ENCODE data around the gene ADGRB3. TPM values are rescaled to one million over a fixed set of nuclear protein-coding genes. Genes with fewer than 3 reads are reported as not detected.

Gene ADGRB3
- total and polyA plus RNA-seq, 2 donors (not counting 3 experiments of a cell fraction or from before 2014, with no cell fraction given): not detected

DNA sequence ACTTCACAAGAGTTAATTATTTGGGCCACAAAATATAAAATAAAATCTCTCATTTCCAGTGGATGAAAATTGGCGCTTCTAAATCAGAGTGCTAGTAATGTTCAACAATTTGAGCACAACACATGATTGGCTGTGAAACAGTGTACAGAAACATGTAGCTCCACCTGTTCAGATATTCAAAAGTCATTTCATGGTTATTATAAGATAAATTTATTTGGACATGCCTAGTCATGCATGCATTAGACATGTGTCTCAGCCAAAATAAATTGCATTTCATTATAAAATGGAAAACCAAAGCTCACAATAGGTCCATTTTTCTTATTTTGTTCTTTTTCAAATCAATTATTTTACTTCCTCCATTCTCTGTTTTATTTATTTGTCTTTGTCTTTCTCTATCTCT is 786.9 kb downstream of the ADGRB3 start:
- dilution Hi-C loops (cut with MboI; ENCODE audit: extremely low pct_ligation_motif_present, low sequenced_read_pairs): no loop called here
- no peak overlapping the region for H2AFZ ChIP-seq (ENCODE audit: low read depth, low read length)
- CTCF ChIA-PET: no interaction called here

More for the DNA sequence above, 786.9 kb downstream of the ADGRB3 start:
- H4K20me1 ChIP-seq (replicated peaks; ENCODE audit: control insufficient read depth, extremely low read depth, insufficient read depth, low read length): no peaks in the 10 kb centered on the region
- no peaks in the 10 kb centered on the region for H3K9me3 ChIP-seq (replicated peaks; ENCODE audit: control insufficient read depth, insufficient read depth, low read length)
- H3K36me3 ChIP-seq (ENCODE audit: control insufficient read depth in 2 of 2, extremely low read depth in 1 of 2, insufficient read depth in 2 of 2, low read length in 2 of 2): no peaks in the 10 kb centered on the region
- H3K4me2 ChIP-seq (ENCODE audit: insufficient read depth, low read length): no peak overlapping the region
- intact Hi-C loops (cut with micrococcal nuclease): no loop called here
- no peaks in the 10 kb centered on the region for H3K4me1 ChIP-seq (ENCODE audit: control insufficient read depth, extremely low read depth, insufficient read depth, low read length)
- BruUV-seq (replicated peaks): no TSS peak
- FAIRE-seq (no peak), DNase-seq (ENCODE audit: low read depth, low spot score) (no peak)
- no peaks in the 10 kb centered on the region for H3K79me2 ChIP-seq (ENCODE audit: control insufficient read depth, insufficient read depth, low read length)
- POLR2A ChIA-PET: no interaction called here
- H3K9ac ChIP-seq (replicated peaks; ENCODE audit: extremely low read depth, insufficient read depth, low read length): no peak overlapping the region
- no peaks in the 10 kb centered on the region for H3K9me1 ChIP-seq (replicated peaks; ENCODE audit: control insufficient read depth, extremely low read depth, insufficient read depth, low read length)
- no peaks in the 10 kb centered on the region for H3K27me3 ChIP-seq (ENCODE audit: control insufficient read depth in 2 of 2, insufficient read depth in 2 of 2, low read length in 2 of 2)
- TF ChIP-seq EZH2 (IDR thresholded peaks at IDR 0.05; ENCODE audit: borderline replicate concordance, low read depth, low read length, severe bottlenecking) (no peak), GATA2 (IDR thresholded peaks at IDR 0.05; ENCODE audit: insufficient read depth, insufficient read length, low read depth, low read length) (no peak), POLR2A (IDR thresholded peaks at IDR 0.05; ENCODE audit: low read depth, low read length) (no peak), JUN (IDR thresholded peaks at IDR 0.05; ENCODE audit: borderline replicate concordance, insufficient read depth, insufficient read length, low read depth) (no peak), POLR2AphosphoS5 (IDR thresholded peaks at IDR 0.05; ENCODE audit: insufficient read depth, low read depth, low read length) (no peak), MYC (IDR thresholded peaks at IDR 0.05; ENCODE audit: low read depth, low read length) (no peak), FOS (IDR thresholded peaks at IDR 0.05; ENCODE audit: borderline replicate concordance, insufficient read depth, low read length) (no peak)
- TF ChIP-seq, protein P1, sequence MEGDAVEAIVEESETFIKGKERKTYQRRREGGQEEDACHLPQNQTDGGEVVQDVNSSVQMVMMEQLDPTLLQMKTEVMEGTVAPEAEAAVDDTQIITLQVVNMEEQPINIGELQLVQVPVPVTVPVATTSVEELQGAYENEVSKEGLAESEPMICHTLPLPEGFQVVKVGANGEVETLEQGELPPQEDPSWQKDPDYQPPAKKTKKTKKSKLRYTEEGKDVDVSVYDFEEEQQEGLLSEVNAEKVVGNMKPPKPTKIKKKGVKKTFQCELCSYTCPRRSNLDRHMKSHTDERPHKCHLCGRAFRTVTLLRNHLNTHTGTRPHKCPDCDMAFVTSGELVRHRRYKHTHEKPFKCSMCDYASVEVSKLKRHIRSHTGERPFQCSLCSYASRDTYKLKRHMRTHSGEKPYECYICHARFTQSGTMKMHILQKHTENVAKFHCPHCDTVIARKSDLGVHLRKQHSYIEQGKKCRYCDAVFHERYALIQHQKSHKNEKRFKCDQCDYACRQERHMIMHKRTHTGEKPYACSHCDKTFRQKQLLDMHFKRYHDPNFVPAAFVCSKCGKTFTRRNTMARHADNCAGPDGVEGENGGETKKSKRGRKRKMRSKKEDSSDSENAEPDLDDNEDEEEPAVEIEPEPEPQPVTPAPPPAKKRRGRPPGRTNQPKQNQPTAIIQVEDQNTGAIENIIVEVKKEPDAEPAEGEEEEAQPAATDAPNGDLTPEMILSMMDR (IDR thresholded peaks at IDR 0.05; ENCODE audit: extremely low read depth in 1 of 2, insufficient read depth in 1 of 2, low read depth in 1 of 2, low read length in 2 of 2): no peak
- TF ChIP-seq, protein P2, sequence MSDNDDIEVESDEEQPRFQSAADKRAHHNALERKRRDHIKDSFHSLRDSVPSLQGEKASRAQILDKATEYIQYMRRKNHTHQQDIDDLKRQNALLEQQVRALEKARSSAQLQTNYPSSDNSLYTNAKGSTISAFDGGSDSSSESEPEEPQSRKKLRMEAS (IDR thresholded peaks at IDR 0.05; ENCODE audit: insufficient read depth, insufficient read length): no peak
- no peak overlapping the region for H3K27ac ChIP-seq (ENCODE audit: insufficient read depth, low read depth, low read length)
- H3K4me3 ChIP-seq (replicated peaks in 1 of 3; ENCODE audit: insufficient read depth in 1 of 3, low read depth in 1 of 3, low read length in 3 of 3): no peak overlapping the region
